ENCODE results near the gene CISD3.

The CISD3 gene
- total RNA-seq, result 3.1 to 6.7 reads per million in 2 donors

- DNase-seq, result peak; percentile 70 to 95 (median 83)
Observed at GRCh38 chr17:38729886-38730525, at the start of gene CISD3. TSS of gene CISD3 (plus strand) at chr17:38730341. CDS start at chr17:38730359, 18 bp downstream.

- DNase-seq, result no peak
Observed at GRCh38 chr17:38681096-38681495, 49.0 kb upstream of the CISD3 start.

- DNase-seq, result no peak
Observed at GRCh38 chr17:38685491-38685890, 44.6 kb upstream of the CISD3 start.

GRCh38 chr17:38687286-38687685 is 42.9 kb upstream of the CISD3 start:
- no peak for DNase-seq

- no peak for DNase-seq
Observed at GRCh38 chr17:38690386-38690785, 39.8 kb upstream of the CISD3 start.

- no peak for DNase-seq
Observed at GRCh38 chr17:38691154-38691553, 39.0 kb upstream of the CISD3 start.

- no peak for DNase-seq
Observed at GRCh38 chr17:38693700-38694329, 36.3 kb upstream of the CISD3 start.

GRCh38 chr17:38697061-38697820 is 32.9 kb upstream of the CISD3 start:
- no peak for DNase-seq

GRCh38 chr17:38698760-38699159 is 31.4 kb upstream of the CISD3 start:
- no peak for DNase-seq

- DNase-seq, result peak; percentile 18 to 78 (median 72)
Observed at GRCh38 chr17:38701504-38702165, 28.5 kb upstream of the CISD3 start.

GRCh38 chr17:38702166-38702915 is 27.8 kb upstream of the CISD3 start:
- peak; percentile 66 to 92 (median 73) for DNase-seq

- DNase-seq, result peak in 1 of 5 experiments; percentile 39
Observed at GRCh38 chr17:38702916-38703741, 27.0 kb upstream of the CISD3 start.

- peak; percentile 43 to 84 (median 63) for DNase-seq
Observed at GRCh38 chr17:38703742-38704605, 26.2 kb upstream of the CISD3 start.

GRCh38 chr17:38704606-38705522 is 25.3 kb upstream of the CISD3 start, which contains the start of gene MLLT6:
TSS of gene MLLT6 (plus strand) at chr17:38705273. CDS start at chr17:38705633, 360 bp downstream.
- peak; percentile 63 to 88 (median 77) for DNase-seq

GRCh38 chr17:38705523-38705802 is 24.7 kb upstream of the CISD3 start:
- no peak for DNase-seq

GRCh38 chr17:38705803-38706504 is 24.2 kb upstream of the CISD3 start:
- DNase-seq, result peak in 1 of 5 experiments; percentile 31

GRCh38 chr17:38706505-38707216 is 23.5 kb upstream of the CISD3 start:
- DNase-seq, result peak in 1 of 5 experiments; percentile 46

All from T-helper 2 cell (primary cell).